ENCODE data around the gene NR3C2. TPM values are rescaled to one million over a fixed set of nuclear protein-coding genes. Genes with fewer than 3 reads are reported as not detected.

The NR3C2 gene
- total and polyA plus RNA-seq, 12 donors: 1.1 to 19.8 (median 11.7) TPM

- 66 to 82% (median 76%) methylated on average over 4 of the region's 4 CpGs for WGBS, 4 donors
- TF ChIP-seq POLR2A (IDR thresholded peaks at IDR 0.05): no peak
- TF ChIP-seq CTCF (IDR thresholded peaks at IDR 0.05): no peak
- DNase-seq: no peak
- intact Hi-C loops (cut with DNase I): no loop called here
- Histone ChIP-seq H3K9me3 (replicated peaks in 1 of 3) (no peaks in the 10 kb centered on the region), H3K27me3 (no peaks in the 10 kb centered on the region), H3K27ac (no peak overlapping the region), H3K36me3 (replicated peaks in 1 of 2) (no peaks in the 10 kb centered on the region), H3K4me3 (no peak overlapping the region), H3K4me1 (replicated peaks in 1 of 2) (no peaks in the 10 kb centered on the region)
Measured at GRCh38 chr4:148261848-148262247, 180.4 kb downstream of the NR3C2 start.

GRCh38 chr4:148259841-148260240, 182.4 kb downstream of the NR3C2 start:
- Histone ChIP-seq H3K36me3 (replicated peaks in 1 of 2) (no peaks in the 10 kb centered on the region), H3K27me3 (no peaks in the 10 kb centered on the region), H3K4me1 (replicated peaks in 1 of 2) (peaks cover 0 to 6% of the 10 kb centered on the region in 2 donors), H3K4me3 (no peak overlapping the region), H3K27ac (no peak overlapping the region), H3K9me3 (replicated peaks in 1 of 3) (no peaks in the 10 kb centered on the region)
- WGBS, 4 donors: 92 to 98% (median 95%) methylated on average over 3 of the region's 3 CpGs
- no peak for DNase-seq
- intact Hi-C loops (cut with DNase I): no loop called here
- TF ChIP-seq CTCF (IDR thresholded peaks at IDR 0.05) (no peak), POLR2A (IDR thresholded peaks at IDR 0.05) (no peak)

DNA sequence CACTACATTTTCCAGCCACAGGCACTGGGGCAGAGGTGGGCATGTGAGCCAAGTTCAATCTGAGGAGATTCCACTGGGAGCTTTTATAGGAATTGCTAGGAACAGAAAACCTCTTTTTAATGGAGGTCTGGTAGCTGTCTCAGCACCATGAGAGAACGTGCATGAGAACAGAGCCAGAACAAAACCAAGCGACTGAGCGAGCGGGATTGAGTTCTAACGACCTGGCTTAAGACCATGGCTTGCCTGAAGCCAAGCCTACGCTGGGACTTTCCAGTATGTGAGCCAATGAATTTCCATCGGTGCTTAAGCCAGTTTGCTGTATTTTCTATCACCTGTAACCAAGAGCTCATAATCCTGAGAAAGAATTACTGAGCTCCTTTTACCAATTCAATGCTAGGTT, 183.7 kb downstream of the NR3C2 start:
- H3K4me1 ChIP-seq (replicated peaks in 1 of 2): peaks cover 0 to 6% of the 10 kb centered on the region in 2 donors
- no peak for TF ChIP-seq CTCF (IDR thresholded peaks at IDR 0.05)
- no peak for TF ChIP-seq POLR2A (IDR thresholded peaks at IDR 0.05)
- H3K4me3 ChIP-seq: no peak overlapping the region
- no peaks in the 10 kb centered on the region for H3K36me3 ChIP-seq (replicated peaks in 1 of 2)
- H3K27ac ChIP-seq: no peak overlapping the region
- DNase-seq: no peak
- intact Hi-C loops (cut with DNase I): no loop called here
- no peaks in the 10 kb centered on the region for H3K9me3 ChIP-seq (replicated peaks in 1 of 3)
- WGBS, 4 donors: 90 to 94% (median 94%) methylated on average over 7 of the region's 7 CpGs
- no peaks in the 10 kb centered on the region for H3K27me3 ChIP-seq

GRCh38 chr4:148255344-148255720, 186.9 kb downstream of the NR3C2 start:
- Histone ChIP-seq H3K9me3 (replicated peaks in 1 of 3) (no peaks in the 10 kb centered on the region), H3K27ac (no peak overlapping the region), H3K36me3 (replicated peaks in 1 of 2) (no peaks in the 10 kb centered on the region), H3K4me3 (no peak overlapping the region), H3K27me3 (no peaks in the 10 kb centered on the region), H3K4me1 (replicated peaks in 1 of 2) (peaks cover 4 to 6% of the 10 kb centered on the region in 2 donors)
- 77 to 83% (median 79%) methylated on average over 1 of the region's 1 CpG for WGBS, 4 donors
- DNase-seq: no peak
- TF ChIP-seq POLR2A (IDR thresholded peaks at IDR 0.05): no peak
- TF ChIP-seq CTCF (IDR thresholded peaks at IDR 0.05): no peak
- intact Hi-C loops (cut with DNase I): no loop called here

Measured in adrenal gland (tissue), 12 donors.